Endothelial cell of umbilical vein (primary cell): ENCODE measurements around the gene MED15.

Experiments used
- CTCF ChIP-seq, 2 donors: IDR thresholded peaks; 1 replicate in 1 of 2; 2 replicates in 1 of 2; pipeline ENCODE4 v1.5.1; 2011; ENCODE audit warnings: low read length in 2 of 2, mild to moderate bottlenecking in 2 of 2, moderate library complexity in 2 of 2, control low read depth in 1 of 2, inconsistent platforms in 1 of 2, low read depth in 1 of 2; ENCODE audit not compliant: insufficient read depth in 1 of 2; ENCODE audit errors: extremely low read depth in 1 of 2
- EZH2 ChIP-seq: IDR thresholded peaks from 2 replicates; pipeline ENCODE4 v1.6.1; 2012; ENCODE audit warnings: borderline replicate concordance, low read depth, mild to moderate bottlenecking, moderate library complexity, low read length, inconsistent platforms; ENCODE audit not compliant: severe bottlenecking
- JUN ChIP-seq: IDR thresholded peaks from 2 replicates; pipeline ENCODE4 v1.6.1; 2011; ENCODE audit warnings: borderline replicate concordance, low read depth; ENCODE audit not compliant: insufficient read length, insufficient read depth
- MAX ChIP-seq: IDR thresholded peaks from 2 replicates; pipeline ENCODE4 v1.6.1; 2011; ENCODE audit not compliant: insufficient read depth, insufficient read length
- MYC ChIP-seq: IDR thresholded peaks from one replicate; pipeline ENCODE4 v1.6.1; 2011; ENCODE audit warnings: mild to moderate bottlenecking, low read depth, low read length
- POLR2A ChIP-seq: IDR thresholded peaks from 2 replicates; pipeline ENCODE4 v1.6.1; 2012; ENCODE audit warnings: low read depth, mild to moderate bottlenecking, control low read depth, low read length
- POLR2AphosphoS5 ChIP-seq: IDR thresholded peaks from 2 replicates; pipeline ENCODE4 v1.6.1; 2012; ENCODE audit warnings: low read depth, mild to moderate bottlenecking, control low read depth, low read length, moderate library complexity; ENCODE audit not compliant: insufficient read depth

- no peak for TF ChIP-seq POLR2AphosphoS5
- TF ChIP-seq POLR2A: no peak
- TF ChIP-seq CTCF (IDR thresholded peaks at IDR 0.05; ENCODE audit: extremely low read depth in 1 of 2, insufficient read depth in 1 of 2, low read depth in 1 of 2, low read length in 2 of 2): no peak
- TF ChIP-seq MAX: no peak
- TF ChIP-seq MYC: no peak
- TF ChIP-seq JUN: no peak
- no peak for TF ChIP-seq EZH2
These were observed 3.6 kb downstream of the MED15 start for GRCh38 chr22:20510811-20511577.
